Activated CD8-positive, alpha-beta memory T cell treated with anti-CD3 and anti-CD28 coated beads, Interleukin-2, amount 50 U/mL, for 24 hours (primary cell): ENCODE results near the gene CLEC4C.
"Not testable (repeated sequence)": the region's sequence is repeated elsewhere in the genome, so short reads cannot be mapped to it uniquely, and the experiment has no call there.

Experiments used
- DNase-seq: peaks from one replicate; pipeline ENCODE4 v3.0.0-alpha.2; 2020; ENCODE audit errors: extremely low read depth

CLEC4C gene

DNA sequence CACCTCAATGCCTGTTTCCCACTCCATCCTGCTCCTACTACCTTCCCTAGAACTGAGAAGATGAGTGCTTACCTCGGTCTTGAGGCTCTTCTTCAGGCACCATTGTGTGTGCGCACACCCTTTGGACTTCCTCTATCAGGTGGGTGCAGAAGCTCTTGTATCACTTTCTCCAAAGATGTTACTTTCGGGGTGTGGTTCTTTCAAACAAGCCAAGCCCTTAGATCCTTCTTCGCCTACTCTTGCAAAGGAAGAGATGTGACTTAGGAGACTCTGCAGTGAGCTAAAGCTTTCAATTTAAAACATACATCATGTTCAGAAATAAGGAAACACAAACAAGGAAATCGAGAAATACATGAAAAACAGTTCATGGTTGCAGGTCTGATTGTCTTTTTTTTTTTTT, at the start of gene CLEC4C:
Gene CLEC4C, minus strand, starts transcription at position 130 of the 400 bp plus-strand sequence. Its CDS starts 27 bp downstream, at position 103.
- DNase-seq = no peak

DNA sequence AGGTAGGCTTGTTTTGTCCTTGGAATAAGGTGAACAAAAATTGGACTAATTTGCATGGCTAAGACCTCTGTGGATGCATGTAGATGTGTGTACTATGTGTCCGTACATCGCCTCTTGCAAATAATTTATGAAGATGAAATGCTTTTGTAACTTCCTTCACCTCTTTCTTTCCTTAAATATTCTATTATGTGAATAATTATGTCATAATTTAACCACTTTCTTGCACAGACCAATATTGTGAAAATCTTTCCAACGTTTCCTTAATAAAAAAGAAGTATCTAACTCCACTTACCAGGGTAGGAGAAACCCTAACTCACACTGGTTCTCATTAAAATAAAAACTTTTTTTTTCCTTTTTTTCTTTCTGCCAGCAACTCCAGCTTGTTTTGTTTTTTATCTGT, 46.0 kb upstream of the CLEC4C start:
- DNase-seq = no peak

GRCh38 chr12:7788884-7789528, 41.8 kb upstream of the CLEC4C start, which contains the start of gene NANOG:
NANOG (plus strand) TSS chr12:7789402; CDS start chr12:7789615, 213 bp downstream.
- not testable (repeated sequence) for DNase-seq

DNA sequence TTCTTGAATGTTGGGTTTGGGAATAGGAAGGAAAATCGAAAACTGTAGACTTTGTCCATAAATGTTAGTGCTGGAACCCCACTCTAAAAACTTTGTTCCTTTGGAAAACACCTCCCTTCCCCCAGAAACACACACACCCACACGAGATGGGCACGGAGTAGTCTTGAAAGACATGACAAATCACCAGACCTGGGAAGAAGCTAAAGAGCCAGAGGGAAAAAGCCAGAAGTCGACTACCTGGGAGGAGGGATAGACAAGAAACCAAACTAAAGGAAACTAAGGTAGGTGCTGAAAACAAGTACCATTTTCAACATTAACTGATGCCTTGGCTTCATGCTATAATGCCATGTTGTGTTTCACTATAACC, 41.1 kb upstream of the CLEC4C start:
- DNase-seq = no peak

GRCh38 chr12:7787574-7788293, 40.6 kb upstream of the CLEC4C start:
- no peak for DNase-seq

DNA sequence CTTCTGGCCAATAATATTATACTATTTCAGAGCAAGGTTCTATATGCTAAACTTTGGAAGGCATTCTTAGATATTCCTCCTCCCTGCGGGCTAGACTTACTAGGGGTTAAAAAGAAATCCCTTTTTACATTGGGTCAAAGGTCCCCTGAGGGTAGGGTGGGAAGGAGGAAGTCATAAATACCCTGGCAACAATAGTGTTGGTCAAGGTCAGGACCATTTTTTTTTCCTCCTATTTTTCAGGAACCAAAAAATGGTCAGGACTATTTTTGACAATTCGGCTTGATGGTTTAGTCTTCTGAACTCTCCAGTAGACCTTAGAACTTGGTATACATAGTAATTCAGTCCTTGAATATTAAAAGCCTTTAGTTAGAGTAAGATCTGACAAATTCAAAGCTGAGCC, 37.5 kb upstream of the CLEC4C start:
- no peak for DNase-seq

DNA sequence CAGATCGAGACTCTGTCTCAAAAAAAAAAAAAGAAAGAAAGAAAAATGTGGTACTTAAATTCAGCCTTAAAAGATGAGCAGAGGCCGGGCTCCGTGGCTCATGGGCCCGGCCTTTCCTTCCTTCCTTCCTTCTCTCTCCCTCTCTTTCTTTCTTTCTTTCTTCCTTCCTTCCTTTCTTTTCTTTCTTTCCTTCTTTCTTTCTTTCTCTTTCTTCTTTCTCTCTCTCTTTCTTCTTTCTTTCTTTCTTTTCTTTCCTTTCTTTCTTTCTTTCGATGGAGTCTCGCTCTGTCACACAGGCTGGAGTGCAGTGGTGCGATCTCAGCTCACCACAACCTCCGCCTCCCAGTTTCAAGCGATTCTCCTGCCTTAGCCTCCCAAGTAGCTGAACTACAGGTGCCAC, 36.3 kb upstream of the CLEC4C start:
- DNase-seq = not testable (repeated sequence)

- DNase-seq = no peak
These were observed 34.9 kb upstream of the CLEC4C start for GRCh38 chr12:7782055-7782454.

- DNase-seq = no peak
These were observed 34.1 kb upstream of the CLEC4C start for GRCh38 chr12:7781274-7781673.

GRCh38 chr12:7769999-7770398, 22.8 kb upstream of the CLEC4C start:
- no peak for DNase-seq

DNA sequence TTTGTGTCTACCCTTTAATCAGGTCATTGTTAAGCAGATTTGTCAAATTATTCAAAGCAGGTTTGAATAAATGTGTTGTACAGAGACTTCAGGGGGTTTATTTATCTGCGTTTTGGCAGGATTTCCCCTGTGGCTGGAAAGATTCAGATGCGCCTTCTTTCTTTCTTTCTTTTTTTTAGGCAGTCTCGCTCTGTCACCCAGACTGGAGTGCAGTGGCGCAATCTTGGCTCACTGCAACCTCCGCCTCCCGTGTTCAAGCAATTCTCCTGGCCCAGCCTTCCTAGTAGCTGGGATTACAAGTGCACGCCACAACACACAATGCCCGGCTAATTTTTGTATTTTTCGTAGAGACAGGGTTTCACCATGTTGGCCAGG, 11.6 kb upstream of the CLEC4C start:
- DNase-seq = no peak

- DNase-seq = no peak
These were observed 9.8 kb upstream of the CLEC4C start for GRCh38 chr12:7756993-7757392.

DNA sequence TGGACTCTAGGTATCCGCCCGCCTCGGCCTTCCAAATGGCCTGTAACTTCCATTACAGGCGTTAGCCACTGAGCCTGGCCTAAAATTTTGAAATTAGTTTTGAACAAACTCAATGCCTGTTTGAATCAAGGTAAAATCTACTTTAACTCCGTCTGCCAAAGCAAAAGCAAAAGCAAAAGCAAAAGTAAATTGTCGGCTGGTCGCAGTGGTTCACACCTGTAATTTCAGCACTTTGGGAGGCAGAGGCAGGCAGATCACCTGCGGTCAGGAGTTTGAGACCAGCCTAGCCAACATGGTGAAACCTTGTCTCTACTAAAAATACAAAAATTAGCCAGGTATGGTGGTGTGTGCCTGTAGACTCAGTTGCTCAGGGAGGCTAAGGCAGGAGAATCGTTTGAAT, 8.5 kb upstream of the CLEC4C start:
- DNase-seq = not testable (repeated sequence)

DNA sequence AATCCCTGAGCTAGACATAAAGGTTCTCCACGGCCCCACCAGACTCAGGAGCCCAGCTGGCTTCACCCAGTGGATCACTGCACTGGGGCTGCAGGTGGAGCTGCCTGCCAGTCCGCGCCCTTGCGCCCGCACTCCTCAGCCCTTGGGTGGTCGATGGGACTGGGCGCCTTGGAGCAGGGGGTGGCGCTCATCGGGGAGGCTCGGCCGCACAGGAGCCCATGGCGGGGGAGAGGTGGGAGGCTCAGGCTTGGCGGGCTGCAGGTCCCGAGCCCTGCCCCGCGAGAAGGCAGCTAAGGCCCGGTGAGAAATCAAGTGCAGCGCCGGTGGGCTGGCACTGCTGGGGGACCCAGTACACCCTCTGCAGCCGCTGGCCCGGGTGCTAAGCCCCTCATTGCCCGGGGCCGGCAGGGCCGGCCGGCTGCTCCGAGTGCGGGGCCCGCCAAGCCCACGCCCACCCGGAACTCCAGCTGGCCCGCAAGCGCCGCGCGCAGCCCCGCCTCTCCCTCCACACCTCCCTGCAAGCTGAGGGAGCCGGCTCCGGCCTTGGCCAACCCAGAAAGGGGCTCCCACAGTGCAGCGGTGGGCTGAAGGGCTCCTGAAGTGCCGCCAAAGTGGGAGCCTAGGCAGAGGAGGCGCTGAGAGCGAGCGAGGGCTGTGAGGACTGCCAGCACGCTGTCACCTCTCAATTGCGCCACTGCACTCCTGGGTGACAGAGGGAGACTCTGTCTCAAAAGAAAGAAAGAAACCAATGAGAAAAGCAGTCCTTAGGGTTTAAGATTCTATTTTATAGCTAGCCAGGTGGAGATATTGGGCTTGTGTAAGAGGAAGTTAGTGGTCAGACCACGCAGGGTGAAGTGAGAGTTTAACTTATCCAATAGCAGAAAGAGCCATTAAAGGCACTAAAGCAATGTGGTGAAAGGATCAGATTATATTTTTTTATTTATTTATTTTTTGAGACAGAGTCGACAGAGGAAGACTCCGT, 5.1 kb upstream of the CLEC4C start:
- DNase-seq = not testable (repeated sequence)

DNA sequence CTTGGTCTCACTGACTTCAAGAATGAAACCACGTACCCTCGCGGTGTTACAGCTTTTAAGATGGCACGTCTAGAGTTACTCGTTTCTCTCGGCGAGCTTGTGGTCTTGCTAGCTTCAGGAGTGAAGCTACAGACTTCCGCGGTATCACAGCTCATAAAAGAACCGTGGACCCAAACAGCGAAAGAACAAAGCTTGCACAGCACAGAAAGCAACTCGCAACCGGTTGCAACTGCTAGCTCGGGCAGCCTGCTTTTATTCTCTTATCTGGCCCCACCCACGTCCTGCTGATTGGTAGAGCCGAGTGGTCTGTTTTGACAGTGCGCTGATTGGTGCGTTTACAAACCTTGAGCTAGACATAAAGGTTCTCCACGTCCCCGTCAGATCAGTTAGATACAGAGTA, 4.2 kb upstream of the CLEC4C start:
- no peak for DNase-seq

- DNase-seq = no peak
These were observed 3.2 kb upstream of the CLEC4C start for GRCh38 chr12:7750350-7750749.

- DNase-seq = no peak
These were observed 2.3 kb upstream of the CLEC4C start for GRCh38 chr12:7749442-7749841.

DNA sequence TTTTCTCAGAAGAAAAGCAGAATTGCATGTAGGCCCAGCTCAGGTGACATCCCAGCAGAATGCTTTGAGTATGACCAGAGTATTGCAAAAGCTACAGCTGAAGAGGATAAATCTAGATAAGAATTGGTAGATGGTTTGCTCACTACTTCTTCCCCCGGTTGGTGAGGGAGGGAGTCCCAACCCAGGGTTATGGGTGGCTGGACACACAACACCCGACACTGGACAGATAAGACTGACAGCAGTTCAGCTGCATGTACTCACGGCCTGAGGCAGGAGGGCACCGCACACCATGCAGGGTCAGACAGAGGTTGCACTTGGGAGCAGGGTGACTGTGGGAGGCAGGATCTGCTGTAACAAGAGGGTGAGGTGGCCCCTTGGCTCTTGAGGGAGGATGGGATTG, 1.7 kb upstream of the CLEC4C start:
- no peak for DNase-seq

- no peak for DNase-seq
These were observed 14.2 kb downstream of the CLEC4C start for GRCh38 chr12:7732993-7733392.

DNA sequence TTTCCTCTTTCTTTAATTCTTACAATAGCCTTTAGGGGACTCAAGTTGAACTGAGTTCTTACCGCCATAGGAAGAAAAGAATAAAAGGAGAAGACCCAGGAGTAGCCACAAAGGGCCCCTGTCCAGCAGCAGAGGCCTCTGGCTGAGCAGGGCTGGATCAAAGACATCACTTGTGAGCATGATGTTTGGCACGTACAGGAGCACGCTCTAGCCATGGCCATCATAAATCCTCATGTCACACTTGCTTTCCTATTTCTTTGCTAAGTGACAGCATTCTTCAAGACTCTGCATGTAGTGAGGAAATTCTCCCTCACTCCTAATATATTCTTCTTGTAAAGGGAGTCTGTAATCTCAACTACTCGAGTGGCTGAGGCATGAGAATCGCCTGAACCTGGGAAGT, 15.7 kb downstream of the CLEC4C start:
- DNase-seq = no peak

- DNase-seq = not testable (repeated sequence)
These were observed 16.2 kb downstream of the CLEC4C start for GRCh38 chr12:7730984-7731383.

DNA sequence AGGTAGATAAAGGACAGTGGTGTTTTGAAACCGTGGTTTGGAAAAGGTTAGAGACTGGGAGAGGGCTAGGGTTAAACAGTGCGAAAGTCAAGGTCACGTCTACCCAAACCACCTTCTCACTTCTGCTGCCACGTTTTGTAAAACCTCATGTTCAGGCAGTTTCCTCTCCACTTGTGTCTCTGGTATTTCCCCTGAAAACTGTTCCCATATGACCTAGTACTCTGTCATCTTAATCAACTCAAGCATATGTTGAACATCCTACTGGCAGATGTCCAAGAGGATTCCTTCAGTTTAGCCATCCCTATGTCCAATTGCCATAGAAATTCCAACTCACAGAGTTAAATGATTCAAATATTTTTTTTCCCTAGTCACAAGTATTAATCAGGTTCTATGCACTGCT, 17.4 kb downstream of the CLEC4C start:
- DNase-seq = no peak
